HFF-Myc (cell line): Measurements from ENCODE around the gene C10orf71.

ENCODE experiments used
- DNase-seq: peaks from one replicate; pipeline ENCODE4 v3.0.0-alpha.2; 2011; ENCODE audit warnings: low read depth; ENCODE audit errors: extremely low read depth
- H3K4me3 ChIP-seq: replicated peaks from 2 replicates; pipeline ENCODE4 v1.5.1; 2011; ENCODE audit warnings: low read depth, mild to moderate bottlenecking, control low read depth, low read length
- TF ChIP-seq, protein P1 (sequence below): IDR thresholded peaks from 2 replicates; pipeline ENCODE4 v1.5.1; 2012; ENCODE audit warnings: mild to moderate bottlenecking, low read depth, low read length, control low read depth; ENCODE audit errors: missing control alignments

Gene C10orf71

GRCh38 chr10:49318755-49319154 is 19.8 kb downstream of the C10orf71 start:
- DNase-seq: no peak
- TF ChIP-seq, protein P1, sequence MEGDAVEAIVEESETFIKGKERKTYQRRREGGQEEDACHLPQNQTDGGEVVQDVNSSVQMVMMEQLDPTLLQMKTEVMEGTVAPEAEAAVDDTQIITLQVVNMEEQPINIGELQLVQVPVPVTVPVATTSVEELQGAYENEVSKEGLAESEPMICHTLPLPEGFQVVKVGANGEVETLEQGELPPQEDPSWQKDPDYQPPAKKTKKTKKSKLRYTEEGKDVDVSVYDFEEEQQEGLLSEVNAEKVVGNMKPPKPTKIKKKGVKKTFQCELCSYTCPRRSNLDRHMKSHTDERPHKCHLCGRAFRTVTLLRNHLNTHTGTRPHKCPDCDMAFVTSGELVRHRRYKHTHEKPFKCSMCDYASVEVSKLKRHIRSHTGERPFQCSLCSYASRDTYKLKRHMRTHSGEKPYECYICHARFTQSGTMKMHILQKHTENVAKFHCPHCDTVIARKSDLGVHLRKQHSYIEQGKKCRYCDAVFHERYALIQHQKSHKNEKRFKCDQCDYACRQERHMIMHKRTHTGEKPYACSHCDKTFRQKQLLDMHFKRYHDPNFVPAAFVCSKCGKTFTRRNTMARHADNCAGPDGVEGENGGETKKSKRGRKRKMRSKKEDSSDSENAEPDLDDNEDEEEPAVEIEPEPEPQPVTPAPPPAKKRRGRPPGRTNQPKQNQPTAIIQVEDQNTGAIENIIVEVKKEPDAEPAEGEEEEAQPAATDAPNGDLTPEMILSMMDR: no peak
- no peak overlapping the region for H3K4me3 ChIP-seq

GRCh38 chr10:49319206-49319605 is 20.2 kb downstream of the C10orf71 start:
- DNase-seq: no peak
- TF ChIP-seq, protein P1: no peak
- H3K4me3 ChIP-seq: no peak overlapping the region

DNA sequence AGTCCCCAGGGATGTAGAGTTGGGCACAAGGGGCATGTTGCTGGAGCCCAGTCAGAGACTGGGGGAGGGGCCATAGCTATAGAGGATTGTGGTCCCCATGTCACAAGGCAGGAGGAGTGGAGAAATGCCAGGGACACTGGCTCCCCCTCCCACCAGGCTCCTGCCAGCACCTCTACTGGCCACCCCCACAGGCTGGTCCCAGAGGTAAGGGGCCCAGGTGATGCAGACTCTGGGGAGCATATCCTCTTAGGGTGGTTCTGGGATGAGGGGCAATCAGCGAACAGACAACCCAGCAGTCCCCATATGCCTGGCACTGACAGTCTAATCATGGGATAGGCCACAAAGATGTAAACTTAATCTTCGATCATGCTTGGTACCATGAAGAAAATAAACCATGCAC is 21.2 kb downstream of the C10orf71 start:
- no peak for DNase-seq
- H3K4me3 ChIP-seq: no peak overlapping the region
- TF ChIP-seq, protein P1: no peak

DNA sequence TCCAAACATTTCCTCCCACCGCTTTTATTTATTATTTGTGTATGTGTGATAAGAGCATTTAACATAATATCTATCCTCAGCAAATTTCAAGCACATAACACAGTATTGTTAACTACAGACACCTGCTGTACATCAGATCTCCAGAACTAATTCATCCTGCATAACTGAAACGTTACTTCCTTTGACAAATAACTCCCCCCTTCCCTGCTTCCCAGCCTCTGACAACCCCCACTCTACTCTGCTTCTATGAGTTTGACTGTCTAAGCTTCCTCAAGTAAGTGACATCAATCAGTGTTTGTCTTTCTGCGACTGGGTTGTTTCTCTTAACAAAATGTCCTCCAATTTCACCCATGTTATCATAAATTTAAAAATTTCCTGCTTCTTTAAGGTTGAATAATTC is 22.1 kb downstream of the C10orf71 start:
- TF ChIP-seq, protein P1: no peak
- no peak for DNase-seq
- H3K4me3 ChIP-seq: no peak overlapping the region

GRCh38 chr10:49322371-49323170 is 23.6 kb downstream of the C10orf71 start:
- no peak overlapping the region for H3K4me3 ChIP-seq
- DNase-seq: no peak
- TF ChIP-seq, protein P1: no peak

GRCh38 chr10:49323171-49323895 is 24.4 kb downstream of the C10orf71 start:
- DNase-seq: no peak
- TF ChIP-seq, protein P1: no peak
- H3K4me3 ChIP-seq: no peak overlapping the region
